Ovary (tissue), 9 donors: ENCODE measurements around the gene HDC. TPM values are rescaled to one million over a fixed set of nuclear protein-coding genes. Genes with fewer than 3 reads are reported as not detected.

Experiments
- DNase-seq, 5 donors: peaks; one replicate each; pipeline ENCODE4 v3.0.0-alpha.2; 2019 to 2020
- H3K27ac ChIP-seq, 2 donors: fragments of 200-600 bp; one replicate each; pipeline versions ENCODE4 v1.5.1 to v1.8.0; 2019 to 2022
- H3K27me3 ChIP-seq: fragments of 200-600 bp; one replicate; pipeline ENCODE4 v1.8.0; 2022
- H3K36me3 ChIP-seq: fragments of 200-600 bp; sonication (generic); one replicate; pipeline ENCODE4 v1.5.1; 2019
- H3K4me1 ChIP-seq: one replicate; pipeline ENCODE4 v1.8.1; 2013; ENCODE audit warnings: mild to moderate bottlenecking, moderate library complexity; ENCODE audit not compliant: insufficient read depth
- H3K4me3 ChIP-seq: fragments of 200-600 bp; sonication (generic); one replicate; pipeline ENCODE4 v1.5.1; 2017
- H3K9me3 ChIP-seq, 2 donors: fragments of 200-600 bp in 1 of 2; sonication (generic) in 1 of 2; one replicate each; pipeline versions ENCODE4 v1.5.1 to v1.8.1; 2013 to 2019; ENCODE audit warnings: mild to moderate bottlenecking in 1 of 2, moderate library complexity in 1 of 2
- EP300 ChIP-seq: sonication (generic); formaldehyde crosslinking; IDR thresholded peaks from one replicate; pipeline ENCODE4 v1.6.1; 2017; ENCODE audit warnings: antibody characterized with exemption
- POLR2A ChIP-seq: fragments of 450-650 bp; IDR thresholded peaks from one replicate; pipeline ENCODE4 v1.6.1; 2017; ENCODE audit warnings: antibody characterized with exemption, mild to moderate bottlenecking, moderate library complexity
- WGBS, 3 donors: extraction: QIAGEN DNeasy Blood & Tissue Kit in 1 of 3; methylation state at CpG; one replicate each; pipeline versions ENCODE4 v1.1.5 to v1.1.7; 2013 to 2017; 5-methylcytosine and 5-hydroxymethylcytosine counted together
- intact Hi-C, 4 donors: fragments of 100-400 bp; cut with DNase I; formaldehyde crosslinking; loops; one replicate each; pipeline versions ENCODE4 v1.11.0 to v1.15.1; 2022 to 2023
- polyA plus RNA-seq, 2 donors: library from polyadenylated mRNA; stranded (reverse); fragments of 200-250 nt in 1 of 2; fragments of 350-450 nt in 1 of 2; fragmentation: Illumina TruSeq in 1 of 2; extraction: RNeasy Lipid Tissue Mini Kit (QIAGEN cat#74804) in 1 of 2; gene quantifications; one replicate each; pipeline ENCODE4 v1.2.3, GENCODE V29; 2013 to 2014
- total RNA-seq, 7 donors: library from RNA; depleted of rRNA in 2 of 7; stranded (reverse); fragments of >200 nt in 2 of 7; fragmentation: NEBNext Ultra II Directional in 3 of 7; extraction: Animal tissue kit (Norgen Biotek cat#: 25700) in 3 of 7; gene quantifications; one replicate each; pipeline versions ENCODE4 v1.1.0 to v1.2.4, GENCODE V29; 2016 to 2023
- TF ChIP-seq, protein P1 (sequence below), 3 donors: fragments of 450-650 bp in 2 of 3; fragments of 200-600 bp in 1 of 3; IDR thresholded peaks; one replicate each; pipeline versions ENCODE4 v1.5.1 to v1.8.0; 2016 to 2022; ENCODE audit warnings: antibody characterized with exemption in 3 of 3, mild to moderate bottlenecking in 1 of 3
- donor health status: DM: no; HTN: no; CAD: no; lungs with moderate emphysema.
- donor health status: DM: no; HTN: no; CAD: no.
- donor health status: Bipolar disorder and iron deficiency.
- donor health status: DM: yes; HTN: yes; CAD: no.
- donor health status: DM: no; HTN: no; CAD: no.
- donor health status: DM: yes; HTN: yes; CAD: no.

Gene HDC
- total and polyA plus RNA-seq, 9 donors: 0.13 to 2.4 (median 0.94) TPM; not detected in 4

DNA sequence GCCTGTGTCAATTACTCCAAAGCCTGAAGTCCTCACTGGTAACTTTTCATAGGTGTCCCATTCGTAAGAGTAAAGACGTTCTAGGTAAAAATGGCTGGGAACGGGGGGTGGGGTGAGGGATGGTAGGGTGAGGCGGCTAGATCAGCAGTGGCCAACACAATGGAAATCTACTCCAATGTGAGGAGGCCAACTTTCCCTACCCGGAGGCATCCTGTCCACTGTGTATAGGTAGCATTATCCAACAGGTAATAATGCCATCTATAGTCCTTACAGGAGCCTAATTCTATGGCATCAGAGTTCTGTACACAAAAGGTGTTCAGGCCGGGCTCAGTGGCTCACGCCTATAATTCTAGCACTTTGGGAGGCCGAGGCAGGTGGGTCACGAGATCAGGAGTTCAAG, 29.1 kb downstream of the HDC start:
- TF ChIP-seq POLR2A (no peak), EP300 (no peak)
- TF ChIP-seq, protein P1, sequence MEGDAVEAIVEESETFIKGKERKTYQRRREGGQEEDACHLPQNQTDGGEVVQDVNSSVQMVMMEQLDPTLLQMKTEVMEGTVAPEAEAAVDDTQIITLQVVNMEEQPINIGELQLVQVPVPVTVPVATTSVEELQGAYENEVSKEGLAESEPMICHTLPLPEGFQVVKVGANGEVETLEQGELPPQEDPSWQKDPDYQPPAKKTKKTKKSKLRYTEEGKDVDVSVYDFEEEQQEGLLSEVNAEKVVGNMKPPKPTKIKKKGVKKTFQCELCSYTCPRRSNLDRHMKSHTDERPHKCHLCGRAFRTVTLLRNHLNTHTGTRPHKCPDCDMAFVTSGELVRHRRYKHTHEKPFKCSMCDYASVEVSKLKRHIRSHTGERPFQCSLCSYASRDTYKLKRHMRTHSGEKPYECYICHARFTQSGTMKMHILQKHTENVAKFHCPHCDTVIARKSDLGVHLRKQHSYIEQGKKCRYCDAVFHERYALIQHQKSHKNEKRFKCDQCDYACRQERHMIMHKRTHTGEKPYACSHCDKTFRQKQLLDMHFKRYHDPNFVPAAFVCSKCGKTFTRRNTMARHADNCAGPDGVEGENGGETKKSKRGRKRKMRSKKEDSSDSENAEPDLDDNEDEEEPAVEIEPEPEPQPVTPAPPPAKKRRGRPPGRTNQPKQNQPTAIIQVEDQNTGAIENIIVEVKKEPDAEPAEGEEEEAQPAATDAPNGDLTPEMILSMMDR (IDR thresholded peaks at IDR 0.05): no peak
- no peaks in the 10 kb centered on the region for H3K9me3 ChIP-seq
- H3K36me3 ChIP-seq: no peaks in the 10 kb centered on the region
- no peaks in the 10 kb centered on the region for H3K4me1 ChIP-seq
- intact Hi-C loops: no loop called here
- no peak overlapping the region for H3K4me3 ChIP-seq
- no peak overlapping the region for H3K27ac ChIP-seq
- no peaks in the 10 kb centered on the region for H3K27me3 ChIP-seq
- DNase-seq: no peak
- 93 to 95% (median 94%) methylated on average over 9 of the region's 9 CpGs for WGBS, 3 donors

- Histone ChIP-seq H3K9me3 (no peaks in the 10 kb centered on the region), H3K27me3 (no peaks in the 10 kb centered on the region), H3K27ac (no peak overlapping the region), H3K4me3 (no peak overlapping the region), H3K36me3 (no peaks in the 10 kb centered on the region), H3K4me1 (no peaks in the 10 kb centered on the region)
- no peak for TF ChIP-seq EP300
- no peak for TF ChIP-seq POLR2A
- TF ChIP-seq, protein P1 (IDR thresholded peaks at IDR 0.05): no peak
- intact Hi-C loops: no loop called here
- 82 to 90% (median 88%) methylated on average over 1 of the region's 1 CpG for WGBS, 3 donors
- DNase-seq: no peak
These were observed 29.7 kb downstream of the HDC start for GRCh38 chr15:50235794-50236193.

DNA sequence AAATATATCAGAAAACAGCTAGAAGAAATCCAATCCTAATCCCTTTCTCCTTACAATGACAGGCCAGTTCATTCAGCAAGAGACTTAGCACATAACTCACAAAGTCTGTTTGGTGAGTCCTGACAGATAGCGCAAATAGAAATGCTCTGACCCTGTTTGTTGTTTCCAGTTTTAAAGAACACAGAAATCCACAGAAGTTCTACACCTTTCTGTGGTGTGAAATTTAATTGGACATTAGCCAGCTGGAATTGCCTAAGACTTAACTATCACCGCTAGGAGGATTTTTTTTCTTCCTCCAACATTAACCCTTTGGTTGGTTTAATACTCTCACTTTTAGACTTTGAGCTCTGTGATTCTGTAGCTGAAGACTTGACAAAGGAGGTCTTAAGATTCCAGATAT, 30.8 kb downstream of the HDC start:
- no peaks in the 10 kb centered on the region for H3K9me3 ChIP-seq
- H3K36me3 ChIP-seq: no peaks in the 10 kb centered on the region
- no peak overlapping the region for H3K27ac ChIP-seq
- WGBS, 3 donors: 31 to 38% (median 38%) methylated on average over 2 of the region's 2 CpGs
- DNase-seq: no peak
- H3K27me3 ChIP-seq: no peaks in the 10 kb centered on the region
- H3K4me1 ChIP-seq: no peaks in the 10 kb centered on the region
- no peak overlapping the region for H3K4me3 ChIP-seq
- intact Hi-C loops: no loop called here
- TF ChIP-seq, protein P1 (IDR thresholded peaks at IDR 0.05): no peak
- TF ChIP-seq EP300: no peak
- no peak for TF ChIP-seq POLR2A

GRCh38 chr15:50233192-50233736, 32.3 kb downstream of the HDC start:
- peaks cover 1% of the 10 kb centered on the region for H3K4me1 ChIP-seq
- H3K27me3 ChIP-seq: no peaks in the 10 kb centered on the region
- no peaks in the 10 kb centered on the region for H3K36me3 ChIP-seq
- no peak overlapping the region for H3K4me3 ChIP-seq
- H3K9me3 ChIP-seq: no peaks in the 10 kb centered on the region
- DNase-seq: no peak
- no peak overlapping the region for H3K27ac ChIP-seq
- intact Hi-C loops: no loop called here
- no peak for TF ChIP-seq EP300
- no peak for TF ChIP-seq POLR2A
- TF ChIP-seq, protein P1 (IDR thresholded peaks at IDR 0.05): no peak
